Activated naive CD4-positive, alpha-beta T cell treated with anti-CD3 and anti-CD28 coated beads, Interleukin-2, amount 50 U/mL, for 24 hours (primary cell): ENCODE data around the gene PDE6B.
"Not testable (repeated sequence)": the region's sequence is repeated elsewhere in the genome, so short reads cannot be mapped to it uniquely, and the experiment has no call there.

Source experiments
- H3K27ac Mint-ChIP-seq: one replicate; pipeline ENCODE4 v1.8.0; 2021; ENCODE audit warnings: mild to moderate bottlenecking, mixed read lengths
- H3K27me3 Mint-ChIP-seq: one replicate; pipeline ENCODE4 v1.8.0; 2021; ENCODE audit warnings: mixed read lengths
- H3K36me3 Mint-ChIP-seq: one replicate; pipeline ENCODE4 v1.8.0; 2021; ENCODE audit warnings: mixed read lengths
- H3K4me1 Mint-ChIP-seq: one replicate; pipeline ENCODE4 v1.8.0; 2021; ENCODE audit warnings: mixed read lengths
- H3K4me3 Mint-ChIP-seq: one replicate; pipeline ENCODE4 v1.8.0; 2021; ENCODE audit warnings: mild to moderate bottlenecking, mixed read lengths
- H3K9me3 Mint-ChIP-seq: one replicate; pipeline ENCODE4 v1.8.0; 2021; ENCODE audit warnings: mixed read lengths

Gene PDE6B

GRCh38 chr4:684623-685327 is 59.4 kb downstream of the PDE6B start:
- Mint-ChIP-seq H3K4me1 (peaks cover 9% of the 10 kb centered on the region), H3K9me3 (no peaks in the 10 kb centered on the region), H3K36me3 (no peaks in the 10 kb centered on the region), H3K4me3 (no peak overlapping the region), H3K27me3 (no peaks in the 10 kb centered on the region), H3K27ac (no peak overlapping the region)

GRCh38 chr4:685679-686412 is 60.5 kb downstream of the PDE6B start:
- H3K27ac Mint-ChIP-seq: no peak overlapping the region
- H3K36me3 Mint-ChIP-seq: no peaks in the 10 kb centered on the region
- no peaks in the 10 kb centered on the region for H3K27me3 Mint-ChIP-seq

DNA sequence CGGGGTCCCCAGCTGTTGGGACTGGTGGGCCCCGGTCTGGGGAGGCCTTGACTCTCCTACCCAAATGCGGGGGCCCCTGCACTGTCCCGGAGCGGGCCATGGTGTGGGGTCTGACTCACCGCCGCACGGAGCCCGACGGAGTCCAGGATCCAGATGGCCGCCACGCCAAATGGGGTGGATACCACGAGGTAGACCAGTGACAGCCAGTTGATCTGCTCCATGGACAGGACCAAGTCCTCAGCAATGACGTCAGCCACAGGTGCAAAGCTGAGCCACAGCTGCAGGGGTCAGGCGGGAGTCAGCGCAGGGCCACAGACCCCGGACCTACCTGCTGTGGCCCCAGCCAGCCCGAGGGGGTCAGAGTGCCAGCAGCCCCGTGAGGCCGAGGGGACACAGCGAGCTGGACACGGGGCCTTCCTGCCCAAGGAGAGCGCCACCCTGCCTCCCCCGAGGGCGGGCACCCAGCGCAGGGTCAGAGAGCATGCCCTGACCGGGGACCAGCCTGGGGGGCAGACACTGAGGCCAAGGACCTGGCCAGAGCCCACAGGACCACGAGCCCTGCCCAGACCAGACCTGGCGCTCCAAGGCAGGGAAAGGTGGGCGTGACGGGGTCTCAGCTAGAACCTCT is 61.2 kb downstream of the PDE6B start:
- no peaks in the 10 kb centered on the region for H3K9me3 Mint-ChIP-seq
- H3K27ac Mint-ChIP-seq: no peak overlapping the region
- H3K4me1 Mint-ChIP-seq: peaks cover 5% of the 10 kb centered on the region
- H3K36me3 Mint-ChIP-seq: no peaks in the 10 kb centered on the region
- H3K4me3 Mint-ChIP-seq: no peak overlapping the region
- no peaks in the 10 kb centered on the region for H3K27me3 Mint-ChIP-seq

More at GRCh38 chr4:685679-686412, 60.5 kb downstream of the PDE6B start:
- H3K4me1 Mint-ChIP-seq: peaks cover 5% of the 10 kb centered on the region
- no peak overlapping the region for H3K4me3 Mint-ChIP-seq
- no peaks in the 10 kb centered on the region for H3K9me3 Mint-ChIP-seq

- peaks cover 5% of the 10 kb centered on the region for H3K4me1 Mint-ChIP-seq
- H3K36me3 Mint-ChIP-seq: no peaks in the 10 kb centered on the region
- no peaks in the 10 kb centered on the region for H3K27me3 Mint-ChIP-seq
- H3K27ac Mint-ChIP-seq: peak overlapping the region; percentile 5
- no peaks in the 10 kb centered on the region for H3K9me3 Mint-ChIP-seq
- no peak overlapping the region for H3K4me3 Mint-ChIP-seq
These were observed 61.9 kb downstream of the PDE6B start for GRCh38 chr4:687048-687970.

GRCh38 chr4:687971-688853 is 62.8 kb downstream of the PDE6B start:
- Mint-ChIP-seq H3K4me3 (no peak overlapping the region), H3K27me3 (no peaks in the 10 kb centered on the region), H3K27ac (peak overlapping the region; percentile 5), H3K9me3 (no peaks in the 10 kb centered on the region), H3K4me1 (peaks cover 5% of the 10 kb centered on the region), H3K36me3 (no peaks in the 10 kb centered on the region)

- Mint-ChIP-seq H3K27ac (no peak within 1 kb of the TSS), H3K27me3 (no peaks in the 10 kb centered on the region), H3K4me3 (no peak within 1 kb of the TSS)
These were observed 63.7 kb downstream of the PDE6B start, which contains the start of gene SLC49A3 for GRCh38 chr4:688854-689681. Gene SLC49A3 (minus strand): TSS chr4:689151. CDS start chr4:689127, 24 bp downstream.

DNA sequence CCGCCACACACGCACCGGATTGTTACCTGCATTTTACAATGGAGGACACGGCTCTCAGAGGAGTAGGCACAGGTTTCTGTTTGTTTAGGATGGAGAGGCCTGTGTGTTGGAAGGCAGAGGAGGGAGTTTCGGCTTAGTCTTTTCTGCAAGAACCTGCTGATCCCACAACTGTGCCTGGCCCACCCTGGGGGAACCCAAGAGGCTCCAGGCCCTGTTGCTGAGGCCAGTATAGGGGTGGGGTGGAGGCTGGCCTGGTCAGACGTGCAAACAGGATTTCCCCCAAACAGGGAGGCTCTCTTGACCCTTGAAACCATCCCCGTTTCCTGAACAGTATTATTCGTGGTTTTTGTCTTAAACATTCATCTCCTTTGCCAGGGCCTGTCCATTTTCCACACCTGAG is 64.3 kb downstream of the PDE6B start:
- Mint-ChIP-seq H3K4me3 (no peak overlapping the region), H3K4me1 (peaks cover 5% of the 10 kb centered on the region), H3K27ac (no peak overlapping the region), H3K36me3 (no peaks in the 10 kb centered on the region), H3K27me3 (peaks cover 2% of the 10 kb centered on the region), H3K9me3 (no peaks in the 10 kb centered on the region)

More at GRCh38 chr4:688854-689681, 63.7 kb downstream of the PDE6B start, which contains the start of gene SLC49A3:
- peaks cover 5% of the 10 kb centered on the region for H3K4me1 Mint-ChIP-seq
- H3K36me3 Mint-ChIP-seq: no peaks in the 10 kb centered on the region
- H3K9me3 Mint-ChIP-seq: no peaks in the 10 kb centered on the region

- Mint-ChIP-seq H3K36me3 (no peaks in the 10 kb centered on the region), H3K9me3 (no peaks in the 10 kb centered on the region), H3K27ac (no peak overlapping the region), H3K27me3 (peaks cover 2% of the 10 kb centered on the region), H3K4me1 (peaks cover 1% of the 10 kb centered on the region), H3K4me3 (no peak overlapping the region)
These were observed 67.6 kb downstream of the PDE6B start for GRCh38 chr4:692771-693554.

DNA sequence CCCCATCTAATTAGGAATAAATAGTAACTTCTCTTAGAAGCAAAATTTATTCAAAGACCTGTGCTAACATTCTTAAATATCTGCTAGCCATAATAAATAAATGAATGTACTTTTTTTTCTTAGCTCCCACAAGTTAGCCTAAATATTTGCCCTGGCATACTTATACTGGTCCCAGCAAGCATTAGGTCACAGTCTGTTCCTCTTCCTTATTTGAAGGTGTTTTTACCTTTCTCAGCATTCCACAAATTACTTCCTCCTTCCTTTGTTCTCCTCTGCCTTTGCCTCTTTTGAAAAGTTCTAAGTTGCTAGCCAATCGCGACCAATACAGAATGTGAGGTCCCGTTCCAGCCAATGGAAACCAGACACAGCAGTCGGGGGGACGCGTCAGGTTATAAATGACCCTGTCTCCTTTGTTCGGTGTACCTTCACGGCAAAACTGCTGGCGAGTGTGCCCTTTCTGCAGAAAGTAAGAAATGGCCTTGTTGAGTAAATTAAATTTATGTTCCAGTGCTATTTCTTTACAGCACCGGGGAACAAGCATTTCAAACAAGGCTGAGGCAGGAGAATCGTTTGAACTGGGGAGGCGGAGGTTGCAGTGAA is 69.1 kb downstream of the PDE6B start:
- H3K9me3 Mint-ChIP-seq, H3K27me3 Mint-ChIP-seq, H3K36me3 Mint-ChIP-seq, H3K4me1 Mint-ChIP-seq, H3K4me3 Mint-ChIP-seq, H3K27ac Mint-ChIP-seq: not testable (repeated sequence)

DNA sequence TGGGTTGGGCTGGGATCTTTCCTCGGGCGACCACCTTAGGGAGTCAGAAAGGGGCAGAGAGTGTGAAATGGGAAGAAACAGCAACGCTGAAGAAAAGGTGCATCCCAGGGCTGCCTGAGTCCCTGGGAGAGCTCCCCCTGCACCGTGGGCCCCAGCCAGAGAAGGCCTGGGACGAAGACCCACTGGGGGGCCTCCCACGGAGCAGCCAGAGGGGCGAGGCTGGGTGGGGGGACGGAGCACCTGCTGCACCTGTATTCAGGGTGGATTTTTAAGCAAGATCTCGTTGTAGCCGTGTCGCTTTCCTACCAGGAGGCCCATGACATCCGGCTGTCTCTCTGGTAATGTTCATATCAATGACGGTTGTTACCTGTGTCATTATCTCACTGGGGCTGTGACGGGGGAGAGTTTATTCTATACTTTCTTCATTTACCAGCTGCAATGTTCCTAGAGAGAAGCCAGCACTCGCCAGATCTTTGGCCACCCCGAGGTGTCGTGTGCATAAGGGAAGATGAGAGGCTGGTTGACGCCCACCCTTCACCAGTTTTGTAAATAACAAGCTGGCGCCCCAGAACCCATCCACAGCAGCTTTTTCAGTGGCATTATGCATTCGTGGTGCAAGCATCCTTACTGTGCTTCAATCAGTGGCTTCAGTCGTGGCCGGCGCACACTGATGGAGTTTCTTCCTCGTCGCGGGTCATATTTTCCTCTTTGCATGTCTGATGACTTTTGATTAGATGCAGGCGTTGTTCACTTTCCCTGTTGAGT is 74.6 kb downstream of the PDE6B start:
- no peaks in the 10 kb centered on the region for H3K36me3 Mint-ChIP-seq
- H3K4me3 Mint-ChIP-seq: no peak overlapping the region
- H3K4me1 Mint-ChIP-seq: peaks cover 4% of the 10 kb centered on the region
- no peaks in the 10 kb centered on the region for H3K27me3 Mint-ChIP-seq
- H3K9me3 Mint-ChIP-seq: no peaks in the 10 kb centered on the region
- no peak overlapping the region for H3K27ac Mint-ChIP-seq

DNA sequence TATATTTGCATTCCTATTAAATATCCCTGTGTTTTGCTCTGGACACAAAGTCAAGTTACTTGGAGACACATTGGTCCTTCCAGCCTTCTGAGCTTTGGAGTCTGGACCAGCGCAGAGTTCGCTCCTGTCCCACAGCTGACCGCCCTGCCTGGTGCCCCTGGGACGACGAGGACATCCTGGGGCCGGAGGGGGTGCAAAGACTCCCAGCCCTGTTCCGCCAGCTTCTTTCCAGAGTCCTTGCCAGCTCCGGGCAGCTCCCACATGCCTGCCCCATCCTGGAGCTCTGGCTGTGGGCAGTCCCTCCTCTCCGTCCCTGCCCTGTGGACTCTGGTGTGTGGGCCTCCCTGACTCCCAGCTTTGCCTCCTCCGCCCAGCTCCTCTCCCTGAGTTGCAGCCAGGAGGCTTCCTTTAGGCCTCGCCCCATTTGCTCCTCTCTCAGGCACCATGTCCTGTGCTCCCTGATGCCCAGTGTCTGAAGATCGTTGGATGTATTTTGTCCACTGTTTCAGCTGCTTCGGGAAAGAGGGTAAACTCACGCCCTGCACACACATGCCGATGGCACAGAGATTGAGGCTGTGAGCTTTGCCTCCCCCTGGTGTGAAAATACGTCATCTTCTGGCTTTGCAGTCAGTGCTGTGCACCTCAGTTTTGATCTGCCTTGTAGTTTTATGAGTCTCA is 75.4 kb downstream of the PDE6B start:
- no peak overlapping the region for H3K27ac Mint-ChIP-seq

GRCh38 chr4:702618-703048 is 77.3 kb downstream of the PDE6B start:
- Mint-ChIP-seq H3K4me1 (peaks cover 4% of the 10 kb centered on the region), H3K4me3 (peak overlapping the region; percentile 36)

More for the DNA sequence above, 75.4 kb downstream of the PDE6B start:
- Mint-ChIP-seq H3K4me1 (peaks cover 4% of the 10 kb centered on the region), H3K36me3 (no peaks in the 10 kb centered on the region), H3K9me3 (no peaks in the 10 kb centered on the region), H3K27me3 (no peaks in the 10 kb centered on the region), H3K4me3 (no peak overlapping the region)

More at GRCh38 chr4:702618-703048, 77.3 kb downstream of the PDE6B start:
- H3K36me3 Mint-ChIP-seq: no peaks in the 10 kb centered on the region
- no peaks in the 10 kb centered on the region for H3K9me3 Mint-ChIP-seq
- no peak overlapping the region for H3K27ac Mint-ChIP-seq
- H3K27me3 Mint-ChIP-seq: no peaks in the 10 kb centered on the region
